Nucleus accumbens (tissue), 56 donors: ENCODE results near the gene AR.
A peak's percentile ranks its signal among the peaks of the same experiment; 100 is the strongest.

Experiments used
- DNase-seq, 56 donors: peaks; one replicate each; lab custom pipeline; 2025; lab: John Stamatoyannopoulos, UW

Gene AR

DNA sequence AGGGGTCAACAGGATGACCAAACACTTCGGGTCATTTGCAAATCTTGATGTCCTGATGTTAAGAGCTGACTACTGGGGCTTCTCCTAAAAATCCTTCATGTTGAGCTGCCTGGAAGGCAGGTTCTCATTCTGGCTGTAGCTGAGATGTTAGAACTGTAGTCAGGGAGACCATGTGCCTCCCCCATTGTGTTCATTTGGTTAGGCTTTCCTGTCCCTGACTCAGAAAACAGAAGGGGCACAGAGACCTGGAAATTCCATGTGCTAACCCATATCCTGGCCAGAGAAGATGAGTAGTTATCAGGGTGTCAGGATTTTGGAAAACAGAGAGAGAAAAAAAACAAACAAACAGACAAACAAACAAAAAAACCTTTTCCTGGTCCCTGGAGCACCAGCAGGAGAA is 177.5 kb downstream of the AR start:
- no peak for DNase-seq

GRCh38 chrX:67723580-67724351 is 179.9 kb downstream of the AR start:
- no peak for DNase-seq

DNA sequence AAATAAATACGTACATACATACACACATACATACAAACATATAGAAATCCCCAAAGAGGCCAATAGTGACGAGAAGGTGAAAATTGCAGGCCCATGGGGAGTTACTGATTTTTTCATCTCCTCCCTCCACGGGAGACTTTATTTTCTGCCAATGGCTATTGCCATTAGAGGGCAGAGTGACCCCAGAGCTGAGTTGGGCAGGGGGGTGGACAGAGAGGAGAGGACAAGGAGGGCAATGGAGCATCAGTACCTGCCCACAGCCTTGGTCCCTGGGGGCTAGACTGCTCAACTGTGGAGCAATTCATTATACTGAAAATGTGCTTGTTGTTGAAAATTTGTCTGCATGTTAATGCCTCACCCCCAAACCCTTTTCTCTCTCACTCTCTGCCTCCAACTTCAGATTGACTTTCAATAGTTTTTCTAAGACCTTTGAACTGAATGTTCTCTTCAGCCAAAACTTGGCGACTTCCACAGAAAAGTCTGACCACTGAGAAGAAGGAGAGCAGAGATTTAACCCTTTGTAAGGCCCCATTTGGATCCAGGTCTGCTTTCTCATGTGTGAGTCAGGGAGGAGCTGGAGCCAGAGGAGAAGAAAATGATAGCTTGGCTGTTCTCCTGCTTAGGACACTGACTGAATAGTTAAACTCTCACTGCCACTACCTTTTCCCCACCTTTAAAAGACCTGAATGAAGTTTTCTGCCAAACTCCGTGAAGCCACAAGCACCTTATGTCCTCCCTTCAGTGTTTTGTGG is 180.7 kb downstream of the AR start:
- DNase-seq: peak in 12 of 56 donors; percentile 0 to 18 (median 2)

DNA sequence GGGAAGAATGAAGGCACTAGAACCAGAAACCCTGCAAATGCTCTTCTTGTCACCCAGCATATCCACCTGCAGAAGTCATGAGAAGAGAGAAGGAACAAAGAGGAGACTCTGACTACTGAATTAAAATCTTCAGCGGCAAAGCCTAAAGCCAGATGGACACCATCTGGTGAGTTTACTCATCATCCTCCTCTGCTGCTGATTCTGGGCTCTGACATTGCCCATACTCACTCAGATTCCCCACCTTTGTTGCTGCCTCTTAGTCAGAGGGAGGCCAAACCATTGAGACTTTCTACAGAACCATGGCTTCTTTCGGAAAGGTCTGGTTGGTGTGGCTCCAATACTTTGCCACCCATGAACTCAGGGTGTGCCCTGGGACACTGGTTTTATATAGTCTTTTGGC is 181.7 kb downstream of the AR start:
- DNase-seq: no peak

- DNase-seq: no peak
Observed at GRCh38 chrX:67726018-67726417, 182.2 kb downstream of the AR start.

DNA sequence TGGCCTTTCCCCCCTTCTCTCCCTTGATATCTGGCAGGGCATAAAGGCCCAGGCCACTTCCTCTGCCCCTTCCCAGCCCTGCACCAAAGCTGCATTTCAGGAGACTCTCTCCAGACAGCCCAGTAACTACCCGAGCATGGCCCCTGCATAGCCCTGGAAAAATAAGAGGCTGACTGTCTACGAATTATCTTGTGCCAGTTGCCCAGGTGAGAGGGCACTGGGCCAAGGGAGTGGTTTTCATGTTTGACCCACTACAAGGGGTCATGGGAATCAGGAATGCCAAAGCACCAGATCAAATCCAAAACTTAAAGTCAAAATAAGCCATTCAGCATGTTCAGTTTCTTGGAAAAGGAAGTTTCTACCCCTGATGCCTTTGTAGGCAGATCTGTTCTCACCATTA is 183.8 kb downstream of the AR start:
- no peak for DNase-seq

- no peak for DNase-seq
Observed at GRCh38 chrX:67730296-67730695, 186.5 kb downstream of the AR start.

DNA sequence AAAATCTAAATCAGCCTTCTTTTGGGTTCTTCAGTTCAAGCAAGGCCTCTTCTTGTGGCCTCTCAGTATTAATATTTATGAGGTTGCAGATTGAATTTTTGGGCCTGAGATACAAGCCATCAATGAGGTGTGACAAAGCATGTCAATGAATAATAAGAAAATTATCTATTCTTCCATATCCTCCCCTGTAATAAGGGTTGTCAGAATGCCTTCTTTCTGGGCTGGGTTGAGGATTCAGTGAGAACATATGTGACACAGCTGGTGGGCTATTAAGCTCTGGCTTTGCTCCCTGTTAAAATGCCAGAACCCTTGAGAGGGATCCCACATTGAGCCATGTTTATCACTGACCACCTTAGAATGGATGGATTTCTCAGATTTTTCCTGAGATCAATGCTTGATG is 187.2 kb downstream of the AR start:
- DNase-seq: no peak

GRCh38 chrX:67732864-67733263 is 189.0 kb downstream of the AR start:
- no peak for DNase-seq

GRCh38 chrX:67734111-67734753 is 190.4 kb downstream of the AR start:
- DNase-seq: no peak

DNA sequence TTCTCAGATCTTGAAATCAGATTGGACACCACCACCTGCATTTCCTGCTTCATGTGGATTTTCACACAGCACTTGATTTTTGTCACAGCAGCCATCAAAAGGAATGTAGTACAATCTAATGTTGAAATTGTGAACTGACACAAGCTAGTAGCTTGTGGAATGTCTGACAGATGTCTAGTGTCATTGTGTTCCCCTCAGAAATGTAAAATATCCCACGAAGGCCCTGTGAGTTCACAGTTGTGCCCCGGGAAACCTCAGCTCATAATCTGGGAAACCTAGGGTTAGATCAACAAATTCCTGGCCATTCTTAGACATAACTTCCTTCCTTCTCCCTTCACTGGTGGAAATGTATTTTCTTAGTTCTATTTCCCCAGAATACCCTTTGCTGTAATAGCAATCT is 205.7 kb downstream of the AR start:
- DNase-seq: no peak

GRCh38 chrX:67750694-67751093 is 206.9 kb downstream of the AR start:
- DNase-seq: no peak

DNA sequence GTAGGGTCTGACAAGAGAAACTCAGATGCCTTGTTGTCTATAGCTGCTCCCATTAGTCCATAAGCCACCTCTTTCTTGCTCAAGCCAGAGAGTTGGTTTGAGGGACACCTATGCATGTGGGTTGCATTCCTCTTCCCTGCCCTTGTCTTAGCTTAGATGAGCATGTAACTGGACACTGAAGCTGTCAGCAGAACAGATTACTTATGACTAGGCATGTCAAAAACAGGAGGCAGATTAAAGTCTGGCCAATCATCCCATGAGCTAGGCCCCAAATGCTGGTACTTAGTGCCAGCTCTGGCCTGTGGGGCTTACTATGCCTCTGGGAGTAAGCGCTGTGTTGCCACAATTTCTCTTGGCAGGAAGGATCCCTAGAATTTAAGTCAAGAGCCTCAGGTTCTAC is 215.2 kb downstream of the AR start:
- no peak for DNase-seq

DNA sequence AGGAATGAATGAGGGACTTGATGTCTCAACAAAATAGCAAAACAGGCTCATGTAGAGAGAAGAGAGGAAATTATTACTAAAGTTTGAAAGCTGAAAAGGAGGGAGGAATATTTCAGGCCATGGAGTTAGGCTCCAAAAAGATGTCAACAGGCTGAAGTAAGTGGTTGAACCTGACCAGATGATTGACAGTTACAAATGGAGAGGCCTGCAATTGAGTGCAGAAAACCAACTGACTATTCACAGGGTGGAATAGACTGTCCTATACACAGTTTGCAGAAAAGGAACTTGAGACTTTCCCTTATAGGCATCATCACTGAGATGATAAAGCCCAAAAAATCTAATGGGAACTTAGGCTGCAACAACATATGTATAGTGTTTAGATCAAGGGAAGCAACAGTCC is 233.3 kb downstream of the AR start:
- DNase-seq: no peak

- DNase-seq: no peak
Observed at GRCh38 chrX:67779099-67779498, 235.3 kb downstream of the AR start.
